GM12878 (cell line): ENCODE results near the gene SP3. TPM values are rescaled to one million over a fixed set of nuclear protein-coding genes. Genes with fewer than 3 reads are reported as not detected.

ENCODE experiments used
- ATAC-seq: fragments of 200-7000 bp; cut with Tn5 transposase; 3 replicates; pipeline ENCODE4 v1.9.1; 2020; ENCODE audit warnings: mild to moderate bottlenecking, moderate library complexity
- BruUV-seq: library from RNA; stranded (reverse); fragments of 400-500 nt; replicated peaks from 2 replicates; lab custom pipeline; 2021; lab: Mats Ljungman, UMichigan
- CTCF ChIA-PET: fragments of 300-600 bp; sonication (Branson Sonifier 250); formaldehyde crosslinking; extraction: SDS; loops from one replicate; lab custom pipeline; 2021; ENCODE audit warnings: inconsistent platforms; lab: Yijun Ruan, JAX
- POLR2A ChIA-PET: fragments of 350-600 bp; formaldehyde crosslinking; extraction: SDS; loops from one replicate; lab custom pipeline; 2021; ENCODE audit warnings: inconsistent platforms; lab: Charles Lee
- RAD21 ChIA-PET: fragments of 300-600 bp; sonication (Branson Sonifier 250); formaldehyde crosslinking; loops from one replicate; lab custom pipeline; 2023; ENCODE audit warnings: antibody characterized with exemption; ENCODE audit not compliant: unreplicated experiment; lab: Charles Lee
- SMC1A ChIA-PET: fragments of 300-600 bp; sonication (Branson Sonifier 250); formaldehyde crosslinking; loops from one replicate; lab custom pipeline; 2023; ENCODE audit not compliant: unreplicated experiment, uncharacterized antibody; lab: Charles Lee
- DNase-seq: peaks from one replicate; pipeline ENCODE4 v3.0.0-alpha.2; 2011; ENCODE audit warnings: low read depth, low spot score
- FAIRE-seq: peaks from 3 replicates; lab custom pipeline; 2011; peaks lifted over from hg19 to GRCh38; lab: Jason Lieb, UNC
- H2AFZ ChIP-seq: 2 replicates; pipeline ENCODE4 v1.6.0; 2011; ENCODE audit warnings: low read depth, low read length, control low read depth; ENCODE audit not compliant: control insufficient read depth
- H3K27ac ChIP-seq: 2 replicates; pipeline ENCODE4 v1.5.1; 2011; ENCODE audit warnings: control low read depth; ENCODE audit not compliant: control insufficient read depth, insufficient read depth
- H3K27me3 ChIP-seq, 2 experiments: replicated peaks in 1 of 2; 2 replicates each; pipeline versions ENCODE4 v1.6.0 to v1.6.1; 2011; ENCODE audit warnings: low read length in 1 of 2; ENCODE audit not compliant: control insufficient read depth in 2 of 2, insufficient read depth in 2 of 2
- H3K36me3 ChIP-seq, 2 experiments: 2 replicates each; pipeline ENCODE4 v1.5.1; 2011; ENCODE audit warnings: low read length in 1 of 2; ENCODE audit not compliant: control insufficient read depth in 2 of 2, insufficient read depth in 2 of 2
- H3K4me1 ChIP-seq: 2 replicates; pipeline ENCODE4 v1.6.1; 2011; ENCODE audit warnings: mild to moderate bottlenecking, low read length, moderate library complexity, mixed read lengths; ENCODE audit not compliant: control insufficient read depth, insufficient read depth
- H3K4me2 ChIP-seq: 2 replicates; pipeline ENCODE4 v1.6.0; 2011; ENCODE audit warnings: control low read depth; ENCODE audit not compliant: control insufficient read depth, insufficient read depth
- H3K4me3 ChIP-seq: fragments of 200-600 bp; sonication (generic); 2 replicates; pipeline ENCODE4 v1.5.1; 2016
- H3K79me2 ChIP-seq: 2 replicates; pipeline ENCODE4 v1.6.0; 2011; ENCODE audit warnings: low read length; ENCODE audit not compliant: control insufficient read depth, insufficient read depth
- H3K9ac ChIP-seq: 2 replicates; pipeline ENCODE4 v1.8.0; 2011; ENCODE audit warnings: low read length, control low read depth, mixed read lengths; ENCODE audit not compliant: control insufficient read depth, insufficient read depth
- H3K9me3 ChIP-seq: replicated peaks from 3 replicates; pipeline ENCODE4 v1.5.1; 2011; ENCODE audit warnings: mild to moderate bottlenecking, low read length; ENCODE audit not compliant: control insufficient read depth, insufficient read depth
- H4K20me1 ChIP-seq: 2 replicates; pipeline ENCODE4 v1.6.0; 2011; ENCODE audit not compliant: control insufficient read depth, insufficient read depth
- CBX3 ChIP-seq: fragments of 200-600 bp; sonication (generic); IDR thresholded peaks from 2 replicates; pipeline ENCODE4 v1.6.1; 2016; ENCODE audit warnings: low read depth, borderline replicate concordance
- CTCF ChIP-seq, 3 experiments: IDR thresholded peaks in 2 of 3; conservative IDR thresholded peaks in 1 of 3; 2 replicates each; pipeline ENCODE4 v1.5.1; 2011; ENCODE audit warnings: low read depth in 3 of 3, low read length in 3 of 3, mild to moderate bottlenecking in 3 of 3, control low read depth in 2 of 3, moderate library complexity in 2 of 3, inconsistent platforms in 1 of 3, mixed read lengths in 1 of 3; ENCODE audit not compliant: control insufficient read depth in 2 of 3, insufficient read depth in 1 of 3; ENCODE audit errors: extremely low read depth in 1 of 3
- EGR1 ChIP-seq, 2 experiments: IDR thresholded peaks; 1 replicate in 1 of 2; 2 replicates in 1 of 2; pipeline ENCODE4 v1.6.1; 2011 to 2012; ENCODE audit warnings: low read depth in 2 of 2, low read length in 2 of 2, borderline replicate concordance in 1 of 2, mild to moderate bottlenecking in 1 of 2, moderate library complexity in 1 of 2
- HCFC1 ChIP-seq: fragments of 150-350 bp; IDR thresholded peaks from 2 replicates; pipeline ENCODE4 v1.6.1; 2014; ENCODE audit warnings: low read length
- NRF1 ChIP-seq: conservative IDR thresholded peaks from 2 replicates; pipeline ENCODE4 v1.6.1; 2011; ENCODE audit warnings: mild to moderate bottlenecking, low read depth, low read length, improper control_type of control experiment
- POLR2AphosphoS5 ChIP-seq: IDR thresholded peaks from 2 replicates; pipeline ENCODE4 v1.6.1; 2011; ENCODE audit warnings: mild to moderate bottlenecking, low read length, inconsistent platforms
- REST ChIP-seq: IDR thresholded peaks from 2 replicates; pipeline ENCODE4 v1.6.1; 2012; ENCODE audit warnings: mild to moderate bottlenecking, low read depth, low read length
- RFX5 ChIP-seq: IDR thresholded peaks from 2 replicates; pipeline ENCODE4 v1.6.1; 2011; ENCODE audit warnings: low read depth, low read length, improper control_type of control experiment
- USF1 ChIP-seq: IDR thresholded peaks from 2 replicates; pipeline ENCODE4 v1.6.1; 2011; ENCODE audit warnings: borderline replicate concordance, low read depth, mild to moderate bottlenecking, moderate library complexity, mixed read lengths, low read length; ENCODE audit not compliant: insufficient read depth; ENCODE audit errors: extremely low read length
- ZNF274 ChIP-seq: IDR thresholded peaks from one replicate; pipeline ENCODE4 v1.8.0; 2011; ENCODE audit not compliant: insufficient read length, insufficient read depth
- WGBS: methylation state at CpG from one replicate; pipeline ENCODE4 v1.1.6; 2016; ENCODE audit warnings: low lambda C conversion rate; ENCODE audit not compliant: insufficient replicate concordance, insufficient coverage; ENCODE audit errors: missing lambda C conversion rate; 5-methylcytosine and 5-hydroxymethylcytosine counted together
- in situ Hi-C: fragments of 300-500 bp; cut with MboI; formaldehyde crosslinking; loops from 9 replicates; pipeline ENCODE4 v1.14.3; 2018; ENCODE audit warnings: mixed read lengths
- intact Hi-C: fragments of 100-400 bp; cut with micrococcal nuclease; formaldehyde crosslinking; loops from one replicate; pipeline ENCODE4 v1.14.2; 2022; ENCODE audit not compliant: unreplicated experiment
- polyA plus RNA-seq, 11 experiments: library from polyadenylated mRNA; depleted of rRNA in 4 of 11; unstranded in 6 of 11; stranded (reverse) in 5 of 11; fragments of >200 nt; fragmentation: Nextera tagmentation in 4 of 11; fragmentation: Illumina TruSeq in 1 of 11; extraction: Ambion mirVana in 4 of 11; extraction: Trizol in 1 of 11; gene quantifications; 1 replicate in 1 of 11; 2 replicates in 10 of 11; pipeline versions ENCODE4 v1.2.1 to v1.2.3, GENCODE V29; 2011 to 2016; ENCODE audit warnings: inconsistent platforms in 2 of 11, missing spikeins in 2 of 11, low read depth in 1 of 11
- total RNA-seq, 4 experiments: library from RNA; depleted of rRNA in 3 of 4; stranded (reverse); fragments of >200 nt in 3 of 4; fragmentation: Illumina TruSeq in 1 of 4; extraction: Trizol in 1 of 4; gene quantifications; 2 replicates each; pipeline versions ENCODE4 v1.2.1 to v1.2.3, GENCODE V29; 2013 to 2021

Gene SP3
- total and polyA plus RNA-seq, 10 of the 15 experiments (the other 5 are each of a cell fraction or from before 2014, with no cell fraction given) = 9.9 to 87.6 (median 52.4) TPM

- in situ Hi-C loops = no loop called here
- H3K4me2 ChIP-seq = no peak overlapping the region
- ATAC-seq = no peak
- H3K79me2 ChIP-seq = no peaks in the 10 kb centered on the region
- intact Hi-C loops = no loop called here
- ChIA-PET POLR2A (no interaction called here), RAD21 (no interaction called here)
- H3K9ac ChIP-seq = no peak overlapping the region
- no peak for DNase-seq
- WGBS = 86% methylated on average over 7 of the region's 7 CpGs
- H3K27me3 ChIP-seq = no peaks in the 10 kb centered on the region
- no peak for FAIRE-seq
- no peak for TF ChIP-seq ZNF274
- TF ChIP-seq RFX5 = no peak
- TF ChIP-seq CTCF (IDR thresholded peaks at IDR 0.05 in 2 of 3, conservative IDR thresholded peaks at IDR 0.05 in 1 of 3; ENCODE audit: control insufficient read depth in 2 of 3, extremely low read depth in 1 of 3, insufficient read depth in 1 of 3, low read depth in 3 of 3, low read length in 3 of 3) = no peak
- no peak for TF ChIP-seq POLR2AphosphoS5
- TF ChIP-seq HCFC1 = no peak
- no peak for TF ChIP-seq EGR1 (IDR thresholded peaks at IDR 0.05; ENCODE audit: borderline replicate concordance in 1 of 2, low read depth in 2 of 2, low read length in 2 of 2)
- no peak for TF ChIP-seq USF1
- no peak for TF ChIP-seq NRF1
- TF ChIP-seq CBX3 = no peak
- TF ChIP-seq REST = no peak
- TF ChIP-seq, all 136 proteins: peak for 0
- CTCF ChIA-PET = interaction anchor here (0.7 to 1.8 kb wide), 2 partner anchors 19 to 549 kb away, joined by 3 to 4 read pairs; no protein-coding TSS in a partner anchor
- Histone ChIP-seq H3K4me1 (peaks cover 7% of the 10 kb centered on the region), H4K20me1 (no peaks in the 10 kb centered on the region), H3K27ac (no peak overlapping the region), H3K9me3 (no peaks in the 10 kb centered on the region), H3K4me3 (no peak overlapping the region), H2AFZ (no peak overlapping the region), H3K36me3 (no peaks in the 10 kb centered on the region)
- SMC1A ChIA-PET = no interaction called here
- BruUV-seq = no TSS peak
These were observed 33.2 kb upstream of the SP3 start for GRCh38 chr2:173998386-173998785.
